Lung (tissue), 12 donors: ENCODE data around the gene CLCA2. TPM values are rescaled to one million over a fixed set of nuclear protein-coding genes. Genes with fewer than 3 reads are reported as not detected.

ENCODE experiments used
- ATAC-seq: fragments of 200-7000 bp; cut with Tn5 transposase; one replicate; pipeline ENCODE4 v1.9.1; 2020; ENCODE audit warnings: moderate number of reproducible peaks; ENCODE audit not compliant: insufficient read depth, low FRiP score
- DNase-seq, 3 donors: peaks; one replicate each; pipeline ENCODE4 v3.0.0-alpha.2; 2013 to 2017
- H3K27ac ChIP-seq, 2 donors: one replicate each; pipeline ENCODE4 v1.5.1; 2013; ENCODE audit warnings: mild to moderate bottlenecking in 2 of 2, moderate library complexity in 2 of 2, control low read depth in 1 of 2, inconsistent platforms in 1 of 2, low read depth in 1 of 2, low read length in 1 of 2
- H3K27me3 ChIP-seq, 3 donors: one replicate each; pipeline ENCODE4 v1.5.1; 2013; ENCODE audit warnings: low read length in 2 of 3; ENCODE audit not compliant: control insufficient read depth in 3 of 3, insufficient read depth in 3 of 3
- H3K36me3 ChIP-seq, 4 donors: one replicate each; pipeline ENCODE4 v1.5.1; 2013; ENCODE audit warnings: low read length in 4 of 4, mild to moderate bottlenecking in 1 of 4, moderate library complexity in 1 of 4; ENCODE audit not compliant: control insufficient read depth in 4 of 4, insufficient read depth in 4 of 4
- H3K4me1 ChIP-seq, 5 donors: one replicate each; pipeline ENCODE4 v1.5.1; 2013; ENCODE audit warnings: low read length in 5 of 5, mild to moderate bottlenecking in 2 of 5, moderate library complexity in 1 of 5; ENCODE audit not compliant: control insufficient read depth in 5 of 5, insufficient read depth in 5 of 5
- H3K4me3 ChIP-seq: one replicate; pipeline ENCODE4 v1.5.1; 2013; ENCODE audit warnings: mild to moderate bottlenecking, control low read depth, moderate library complexity
- H3K9ac ChIP-seq, 2 donors: one replicate each; pipeline ENCODE4 v1.5.1; 2013; ENCODE audit warnings: low read length in 2 of 2, control low read depth in 1 of 2; ENCODE audit not compliant: insufficient read depth in 1 of 2
- H3K9me3 ChIP-seq, 4 donors: one replicate each; pipeline ENCODE4 v1.5.1; 2013; ENCODE audit warnings: low read length in 3 of 4, mild to moderate bottlenecking in 1 of 4, moderate library complexity in 1 of 4; ENCODE audit not compliant: control insufficient read depth in 4 of 4, insufficient read depth in 3 of 4
- CTCF ChIP-seq: IDR thresholded peaks from 2 replicates; pipeline ENCODE4 v1.5.1; 2012; ENCODE audit warnings: mild to moderate bottlenecking; ENCODE audit errors: control extremely low read depth, extremely low read depth
- WGBS, 2 donors: extraction: QIAGEN DNeasy Blood & Tissue Kit; methylation state at CpG; one replicate each; pipeline ENCODE4 v1.1.7; 2013; 5-methylcytosine and 5-hydroxymethylcytosine counted together
- polyA plus RNA-seq, 2 donors: library from polyadenylated mRNA; stranded (reverse); fragments of 200-250 nt; gene quantifications; one replicate each; pipeline ENCODE4 v1.2.1, GENCODE V29; 2013
- total RNA-seq, 2 donors: library from RNA; depleted of rRNA in 1 of 2; stranded (reverse); fragments of >200 nt in 1 of 2; gene quantifications; one replicate each; pipeline ENCODE4 v1.2.1, GENCODE V29; 2014 to 2021
- donor health status: control.
- donor health status: control.
- donor health status: Bipolar disorder and iron deficiency.
- donor health status: healthy.
- donor health status: DM: yes; HTN: yes; CAD: no.

The CLCA2 gene
- total and polyA plus RNA-seq, 4 donors, result 0.17 to 1.8 (median 0.82) TPM

GRCh38 chr1:86505564-86505902, 81.6 kb downstream of the CLCA2 start:
- DNase-seq (no peak), ATAC-seq (no peak)
- no peak overlapping the region for H3K4me3 ChIP-seq
- WGBS, 2 donors, result 79 to 90% methylated on average over 4 of the region's 4 CpGs
- no peaks in the 10 kb centered on the region for H3K36me3 ChIP-seq
- peaks cover 4 to 32% (median 9%) of the 10 kb centered on the region in 5 donors for H3K4me1 ChIP-seq
- no peaks in the 10 kb centered on the region for H3K27me3 ChIP-seq
- no peaks in the 10 kb centered on the region for H3K9me3 ChIP-seq
- TF ChIP-seq CTCF, result no peak
- H3K27ac ChIP-seq, result no peak overlapping the region
- no peak overlapping the region for H3K9ac ChIP-seq

Other genes starting within 250 kb of the CLCA2 start
- gene ODF2L, start 27.8 kb upstream of the CLCA2 start, total RNA-seq, result 100 to 1,000 TPM in 1 of 2 donors, 10 to 100 TPM in 1; 60.9 to 127 TPM
- gene ODF2L, start 27.8 kb upstream of the CLCA2 start, polyA plus RNA-seq, result 10 to 100 TPM; 16.5 to 81.9 TPM
- gene CLCA1, start 44.8 kb downstream of the CLCA2 start, total RNA-seq, result under 1 TPM in 1 of 2 donors, not detected in 1; 0.15 TPM
- gene CLCA1, start 44.8 kb downstream of the CLCA2 start, polyA plus RNA-seq, result under 1 TPM in 1 of 2 donors, not detected in 1; 0.12 TPM
- under 1 TPM; 0.09 to 0.11 TPM for gene CLCA4, start 122.9 kb downstream of the CLCA2 start, total RNA-seq
- under 1 TPM; 0.16 to 0.20 TPM for gene CLCA4, start 122.9 kb downstream of the CLCA2 start, polyA plus RNA-seq